ENCODE data around the gene LGALS9. TPM values are rescaled to one million over a fixed set of nuclear protein-coding genes. Genes with fewer than 3 reads are reported as not detected.
"Not testable (repeated sequence)": the region's sequence is repeated elsewhere in the genome, so short reads cannot be mapped to it uniquely, and the experiment has no call there.

The LGALS9 gene
- total RNA-seq, 5 donors from 2014 or later (not counting 1 experiment from before 2014, with no cell fraction given), result 17.8 to 53.3 (median 33.1) TPM

DNA sequence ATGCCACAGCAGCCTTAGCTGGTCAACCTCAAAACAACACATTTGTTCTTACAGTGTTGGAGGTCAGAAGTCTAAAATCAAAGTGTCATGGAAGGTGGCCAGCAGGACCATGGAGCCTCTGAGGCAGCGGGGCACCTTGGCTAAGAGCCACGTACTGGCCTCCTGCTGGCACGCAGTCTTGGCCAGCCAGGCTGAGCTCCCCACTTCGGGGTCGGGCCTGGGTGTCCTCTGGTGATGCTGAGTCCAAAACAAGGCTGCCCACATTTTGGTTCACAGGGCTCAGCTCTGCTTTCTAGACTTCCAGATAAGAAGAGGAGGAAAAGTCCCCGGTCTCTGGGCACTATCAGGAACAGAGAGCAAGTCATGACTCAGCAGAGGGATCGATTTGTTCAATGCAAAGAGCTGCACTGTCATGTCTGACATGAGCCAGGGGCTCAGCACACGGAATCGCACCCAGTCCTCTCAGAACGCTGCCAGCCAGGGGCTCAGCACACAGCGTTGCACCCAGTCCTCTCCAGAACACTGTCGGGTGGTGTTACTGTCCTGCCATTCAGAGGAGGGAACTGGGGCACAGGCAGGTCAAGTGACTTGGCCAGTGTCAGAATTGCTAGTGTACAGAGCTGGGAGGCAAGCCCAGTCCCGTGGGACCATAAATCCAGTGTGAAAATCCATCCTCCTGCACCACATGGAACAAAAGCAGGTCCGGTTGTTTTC, 2.5 kb downstream of the LGALS9 start:
- H3K4me1 ChIP-seq (ENCODE audit: control insufficient read depth in 1 of 2, extremely low read depth in 1 of 2, insufficient read depth in 2 of 2, low read length in 2 of 2), result peaks cover 4 to 40% of the 10 kb centered on the region in 2 experiments
- WGBS (ENCODE audit: insufficient coverage), result 92% methylated on average over 12 of the region's 14 CpGs
- no peaks in the 10 kb centered on the region for H3K27me3 ChIP-seq (replicated peaks in 1 of 2; ENCODE audit: control insufficient read depth in 2 of 2, extremely low read depth in 1 of 2, insufficient read depth in 2 of 2, low read length in 1 of 2)
- H3K9me3 ChIP-seq, result no peaks in the 10 kb centered on the region
- H3K27me3 Mint-ChIP-seq, result no peaks in the 10 kb centered on the region
- no peak overlapping the region for H3K27ac ChIP-seq (ENCODE audit: low read length)
- CTCF ChIA-PET, result no interaction called here
- no peak for DNase-seq
- POLR2A ChIA-PET, result interaction anchor here in 1 of 2 donors (0.5 kb wide), 1 partner anchor 298 kb away, joined by 3 read pairs; no protein-coding TSS in a partner anchor
- no peaks in the 10 kb centered on the region for H3K9me3 Mint-ChIP-seq
- H3K36me3 ChIP-seq (ENCODE audit: control insufficient read depth in 2 of 2, extremely low read depth in 1 of 2, insufficient read depth in 1 of 2, low read length in 1 of 2), result no peaks in the 10 kb centered on the region
- H3K4me3 Mint-ChIP-seq, result peak overlapping the region; percentile 28 to 95 (median 47)
- ATAC-seq (replicated peaks in 1 of 4), result no peak
- H3K36me3 Mint-ChIP-seq, result peaks cover 6% of the 10 kb centered on the region
- H3K4me1 Mint-ChIP-seq, result peaks cover 45 to 61% (median 56%) of the 10 kb centered on the region in 3 donors
- peak overlapping the region in 1 of 2 donors; percentile 39 for H3K27ac Mint-ChIP-seq
- H3K4me3 ChIP-seq (ENCODE audit: control insufficient read depth in 1 of 2, extremely low read depth in 1 of 2, low read length in 1 of 2), result no peak overlapping the region

- ChIA-PET CTCF (no interaction called here), POLR2A (interaction anchor here in 1 of 2 donors (0.5 kb wide), 1 partner anchor 299 kb away, joined by 3 read pairs; no protein-coding TSS in a partner anchor)
- no CpG with 5 or more reads among the region's 1 CpG for WGBS (ENCODE audit: insufficient coverage)
- no peaks in the 10 kb centered on the region for H3K9me3 Mint-ChIP-seq
- H3K4me1 Mint-ChIP-seq, result peaks cover 45 to 61% (median 56%) of the 10 kb centered on the region in 3 donors
- no peak for ATAC-seq (replicated peaks in 1 of 4)
- no peak overlapping the region for H3K27ac Mint-ChIP-seq
- H3K27me3 ChIP-seq (replicated peaks in 1 of 2; ENCODE audit: control insufficient read depth in 2 of 2, extremely low read depth in 1 of 2, insufficient read depth in 2 of 2, low read length in 1 of 2), result no peaks in the 10 kb centered on the region
- H3K36me3 Mint-ChIP-seq, result peaks cover 9% of the 10 kb centered on the region
- H3K27me3 Mint-ChIP-seq, result no peaks in the 10 kb centered on the region
- H3K4me3 Mint-ChIP-seq, result no peak overlapping the region
- no peak overlapping the region for H3K4me3 ChIP-seq (ENCODE audit: control insufficient read depth in 1 of 2, extremely low read depth in 1 of 2, low read length in 1 of 2)
- H3K9me3 ChIP-seq, result no peaks in the 10 kb centered on the region
- DNase-seq, result no peak
- H3K4me1 ChIP-seq (ENCODE audit: control insufficient read depth in 1 of 2, extremely low read depth in 1 of 2, insufficient read depth in 2 of 2, low read length in 2 of 2), result peaks cover 4 to 40% of the 10 kb centered on the region in 2 experiments
- no peak overlapping the region for H3K27ac ChIP-seq (ENCODE audit: low read length)
- H3K36me3 ChIP-seq (ENCODE audit: control insufficient read depth in 2 of 2, extremely low read depth in 1 of 2, insufficient read depth in 1 of 2, low read length in 1 of 2), result peaks cover 0 to 4% of the 10 kb centered on the region in 2 donors
Measured at GRCh38 chr17:27634026-27634335, 3.0 kb downstream of the LGALS9 start.

- ATAC-seq (replicated peaks in 1 of 4), result no peak
- H3K27me3 ChIP-seq (replicated peaks in 1 of 2; ENCODE audit: control insufficient read depth in 2 of 2, extremely low read depth in 1 of 2, insufficient read depth in 2 of 2, low read length in 1 of 2), result no peaks in the 10 kb centered on the region
- peaks cover 9% of the 10 kb centered on the region for H3K36me3 Mint-ChIP-seq
- H3K4me3 Mint-ChIP-seq, result no peak overlapping the region
- H3K4me3 ChIP-seq (ENCODE audit: control insufficient read depth in 1 of 2, extremely low read depth in 1 of 2, low read length in 1 of 2), result no peak overlapping the region
- H3K4me1 ChIP-seq (ENCODE audit: control insufficient read depth in 1 of 2, extremely low read depth in 1 of 2, insufficient read depth in 2 of 2, low read length in 2 of 2), result peaks cover 4 to 39% of the 10 kb centered on the region in 2 experiments
- peaks cover 42 to 56% (median 54%) of the 10 kb centered on the region in 3 donors for H3K4me1 Mint-ChIP-seq
- H3K27ac ChIP-seq (ENCODE audit: low read length), result no peak overlapping the region
- H3K36me3 ChIP-seq (ENCODE audit: control insufficient read depth in 2 of 2, extremely low read depth in 1 of 2, insufficient read depth in 1 of 2, low read length in 1 of 2), result peaks cover 0 to 8% of the 10 kb centered on the region in 2 donors
- H3K27ac Mint-ChIP-seq, result peak overlapping the region; percentile 48 to 57
- no CpG with 5 or more reads among the region's 2 CpGs for WGBS (ENCODE audit: insufficient coverage)
- POLR2A ChIA-PET, result no interaction called here
- H3K27me3 Mint-ChIP-seq, result no peaks in the 10 kb centered on the region
- H3K9me3 Mint-ChIP-seq, result no peaks in the 10 kb centered on the region
- no peak for DNase-seq
- CTCF ChIA-PET, result interaction anchor here in 1 of 2 donors (0.7 to 1.1 kb wide), 3 partner anchors 15 to 31 kb away, joined by 3 to 5 read pairs (median 3); no protein-coding TSS in a partner anchor
- H3K9me3 ChIP-seq, result no peaks in the 10 kb centered on the region
Measured at GRCh38 chr17:27634776-27635175, 3.8 kb downstream of the LGALS9 start.

DNA sequence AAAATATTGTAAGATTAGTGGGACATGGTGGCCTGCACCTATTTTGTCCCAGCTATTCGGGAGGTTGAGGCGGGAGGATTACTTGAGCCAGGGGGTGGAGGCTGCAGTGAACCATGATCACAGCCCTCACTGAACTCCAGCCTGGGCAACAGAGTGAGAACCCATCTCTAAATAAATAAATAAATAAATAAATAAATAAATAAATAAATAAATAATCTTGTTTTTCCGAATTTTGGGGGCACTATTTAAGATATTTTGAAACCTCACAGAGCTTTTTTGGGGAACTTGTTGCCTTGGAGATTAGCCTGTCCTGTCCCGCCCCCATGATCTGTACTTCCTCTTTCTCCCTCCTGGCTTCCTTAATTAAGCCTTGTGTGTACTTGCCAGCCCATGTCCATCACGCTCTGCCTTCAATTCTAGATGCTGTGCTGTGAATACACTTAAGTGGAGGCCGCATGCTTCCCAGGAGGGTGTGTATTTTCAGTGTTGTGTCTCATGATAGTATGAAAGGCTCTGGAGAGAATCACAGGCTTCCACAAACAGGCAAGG, 4.4 kb downstream of the LGALS9 start:
- peak in 1 of 35 experiments; percentile 36 for DNase-seq
- WGBS (ENCODE audit: insufficient coverage), result no CpG with 5 or more reads among the region's 6 CpGs
- Mint-ChIP-seq H3K27ac (peak overlapping the region; percentile 57 to 73), H3K4me1 (peaks cover 37 to 50% (median 49%) of the 10 kb centered on the region in 3 donors), H3K9me3 (no peaks in the 10 kb centered on the region), H3K36me3 (peaks cover 14% of the 10 kb centered on the region), H3K4me3 (no peak overlapping the region), H3K27me3 (no peaks in the 10 kb centered on the region)
- Histone ChIP-seq H3K27ac (ENCODE audit: low read length) (no peak overlapping the region), H3K4me3 (ENCODE audit: control insufficient read depth in 1 of 2, extremely low read depth in 1 of 2, low read length in 1 of 2) (no peak overlapping the region), H3K36me3 (ENCODE audit: control insufficient read depth in 2 of 2, extremely low read depth in 1 of 2, insufficient read depth in 1 of 2, low read length in 1 of 2) (peaks cover 0 to 12% of the 10 kb centered on the region in 2 donors), H3K4me1 (ENCODE audit: control insufficient read depth in 1 of 2, extremely low read depth in 1 of 2, insufficient read depth in 2 of 2, low read length in 2 of 2) (peaks cover 3 to 33% of the 10 kb centered on the region in 2 experiments), H3K9me3 (no peaks in the 10 kb centered on the region), H3K27me3 (replicated peaks in 1 of 2; ENCODE audit: control insufficient read depth in 2 of 2, extremely low read depth in 1 of 2, insufficient read depth in 2 of 2, low read length in 1 of 2) (no peaks in the 10 kb centered on the region)
- no peak for ATAC-seq (replicated peaks in 1 of 4)
- ChIA-PET CTCF (interaction anchor here in 1 of 2 donors (0.7 to 1.1 kb wide), 3 partner anchors 15 to 31 kb away, joined by 3 to 5 read pairs (median 3); no protein-coding TSS in a partner anchor), POLR2A (no interaction called here)

GRCh38 chr17:27636005-27636520, 5.1 kb downstream of the LGALS9 start:
- H3K27me3 ChIP-seq (replicated peaks in 1 of 2; ENCODE audit: control insufficient read depth in 2 of 2, extremely low read depth in 1 of 2, insufficient read depth in 2 of 2, low read length in 1 of 2); H3K27ac ChIP-seq (ENCODE audit: low read length); DNase-seq; H3K4me3 Mint-ChIP-seq; CTCF ChIA-PET; ATAC-seq (replicated peaks in 1 of 4); H3K9me3 ChIP-seq; H3K9me3 Mint-ChIP-seq; H3K27me3 Mint-ChIP-seq; H3K4me3 ChIP-seq (ENCODE audit: control insufficient read depth in 1 of 2, extremely low read depth in 1 of 2, low read length in 1 of 2): not testable (repeated sequence)
- peaks cover 30 to 45% (median 42%) of the 10 kb centered on the region in 3 donors for H3K4me1 Mint-ChIP-seq
- H3K36me3 Mint-ChIP-seq, result peaks cover 18% of the 10 kb centered on the region
- POLR2A ChIA-PET, result interaction anchor here in 1 of 2 donors (0.7 kb wide), 1 partner anchor 217 kb away, joined by 6 read pairs; no protein-coding TSS in a partner anchor
- WGBS (ENCODE audit: insufficient coverage), result no CpG with 5 or more reads among the region's 3 CpGs
- peaks cover 0 to 19% of the 10 kb centered on the region in 2 donors for H3K36me3 ChIP-seq (ENCODE audit: control insufficient read depth in 2 of 2, extremely low read depth in 1 of 2, insufficient read depth in 1 of 2, low read length in 1 of 2)
- H3K27ac Mint-ChIP-seq, result peak overlapping the region in 1 of 2 donors; percentile 7
- H3K4me1 ChIP-seq (ENCODE audit: control insufficient read depth in 1 of 2, extremely low read depth in 1 of 2, insufficient read depth in 2 of 2, low read length in 2 of 2), result peaks cover 0 to 26% of the 10 kb centered on the region in 2 experiments

- H3K36me3 ChIP-seq (ENCODE audit: control insufficient read depth in 2 of 2, extremely low read depth in 1 of 2, insufficient read depth in 1 of 2, low read length in 1 of 2), result peaks cover 0 to 21% of the 10 kb centered on the region in 2 donors
- DNase-seq; H3K9me3 ChIP-seq; H3K9me3 Mint-ChIP-seq; H3K4me3 Mint-ChIP-seq; H3K27ac ChIP-seq (ENCODE audit: low read length); CTCF ChIA-PET; ATAC-seq (replicated peaks in 1 of 4); H3K4me1 ChIP-seq (ENCODE audit: control insufficient read depth in 1 of 2, extremely low read depth in 1 of 2, insufficient read depth in 2 of 2, low read length in 2 of 2); POLR2A ChIA-PET; H3K4me3 ChIP-seq (ENCODE audit: control insufficient read depth in 1 of 2, extremely low read depth in 1 of 2, low read length in 1 of 2); H3K27me3 ChIP-seq (replicated peaks in 1 of 2; ENCODE audit: control insufficient read depth in 2 of 2, extremely low read depth in 1 of 2, insufficient read depth in 2 of 2, low read length in 1 of 2); H3K27ac Mint-ChIP-seq; H3K27me3 Mint-ChIP-seq: not testable (repeated sequence)
- WGBS (ENCODE audit: insufficient coverage), result no CpG with 5 or more reads among the region's 7 CpGs
- Mint-ChIP-seq H3K4me1 (peaks cover 14 to 28% (median 24%) of the 10 kb centered on the region in 3 donors), H3K36me3 (peaks cover 25% of the 10 kb centered on the region)
Measured at GRCh38 chr17:27637818-27638217, 6.8 kb downstream of the LGALS9 start.
